ENCODE measurements around the gene RPAIN.

GRCh38 chr17:5370411-5370810, 49.6 kb upstream of the RPAIN start:
- TF ChIP-seq CTCF (IDR thresholded peaks at IDR 0.05; ENCODE audit: extremely low read depth in 1 of 2, insufficient read depth in 1 of 2, low read depth in 1 of 2, low read length in 2 of 2), result no peak
- TF ChIP-seq POLR2A (IDR thresholded peaks at IDR 0.05; ENCODE audit: low read depth, low read length), result no peak
- TF ChIP-seq POLR2AphosphoS5 (IDR thresholded peaks at IDR 0.05; ENCODE audit: insufficient read depth, low read depth, low read length), result no peak
- no peak for TF ChIP-seq JUN (IDR thresholded peaks at IDR 0.05; ENCODE audit: borderline replicate concordance, insufficient read depth, insufficient read length, low read depth)
- TF ChIP-seq EZH2 (IDR thresholded peaks at IDR 0.05; ENCODE audit: borderline replicate concordance, low read depth, low read length, severe bottlenecking), result no peak
